Measurements from ENCODE around the gene RAD51B.

- TF ChIP-seq EP300 (IDR thresholded peaks at IDR 0.05) (no peak), POLR2AphosphoS5 (IDR thresholded peaks at IDR 0.05) (no peak), POLR2A (IDR thresholded peaks at IDR 0.05) (no peak)
- TF ChIP-seq, protein P1, sequence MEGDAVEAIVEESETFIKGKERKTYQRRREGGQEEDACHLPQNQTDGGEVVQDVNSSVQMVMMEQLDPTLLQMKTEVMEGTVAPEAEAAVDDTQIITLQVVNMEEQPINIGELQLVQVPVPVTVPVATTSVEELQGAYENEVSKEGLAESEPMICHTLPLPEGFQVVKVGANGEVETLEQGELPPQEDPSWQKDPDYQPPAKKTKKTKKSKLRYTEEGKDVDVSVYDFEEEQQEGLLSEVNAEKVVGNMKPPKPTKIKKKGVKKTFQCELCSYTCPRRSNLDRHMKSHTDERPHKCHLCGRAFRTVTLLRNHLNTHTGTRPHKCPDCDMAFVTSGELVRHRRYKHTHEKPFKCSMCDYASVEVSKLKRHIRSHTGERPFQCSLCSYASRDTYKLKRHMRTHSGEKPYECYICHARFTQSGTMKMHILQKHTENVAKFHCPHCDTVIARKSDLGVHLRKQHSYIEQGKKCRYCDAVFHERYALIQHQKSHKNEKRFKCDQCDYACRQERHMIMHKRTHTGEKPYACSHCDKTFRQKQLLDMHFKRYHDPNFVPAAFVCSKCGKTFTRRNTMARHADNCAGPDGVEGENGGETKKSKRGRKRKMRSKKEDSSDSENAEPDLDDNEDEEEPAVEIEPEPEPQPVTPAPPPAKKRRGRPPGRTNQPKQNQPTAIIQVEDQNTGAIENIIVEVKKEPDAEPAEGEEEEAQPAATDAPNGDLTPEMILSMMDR (IDR thresholded peaks at IDR 0.05) = no peak
Observed at GRCh38 chr14:67785270-67786109, 34.1 kb upstream of the RAD51B start.

All from upper lobe of left lung (tissue), 4 donors.